Mucosa of descending colon (tissue), 3 donors: Measurements from ENCODE around the gene DNAH2. TPM values are rescaled to one million over a fixed set of nuclear protein-coding genes. Genes with fewer than 3 reads are reported as not detected.

Experiments
- ATAC-seq: fragments of 200-7000 bp; cut with Tn5 transposase; one replicate; pipeline ENCODE4 v1.9.1; 2020; ENCODE audit warnings: mild to moderate bottlenecking, moderate library complexity
- DNase-seq, 3 donors: peaks; one replicate each; pipeline ENCODE4 v3.0.0-alpha.2; 2020
- H3K36me3 ChIP-seq: fragments of 200-600 bp; one replicate; pipeline ENCODE4 v1.8.0; 2021; ENCODE audit warnings: low read depth, mild to moderate bottlenecking
- H3K4me1 ChIP-seq: fragments of 200-600 bp; one replicate; pipeline ENCODE4 v1.8.0; 2021; ENCODE audit warnings: low read depth, mild to moderate bottlenecking
- H3K4me3 ChIP-seq: fragments of 200-600 bp; one replicate; pipeline ENCODE4 v1.8.0; 2021; ENCODE audit warnings: mild to moderate bottlenecking
- H3K9me3 ChIP-seq: fragments of 200-600 bp; one replicate; pipeline ENCODE4 v1.8.0; 2021; ENCODE audit warnings: mild to moderate bottlenecking
- intact Hi-C, 2 donors: fragments of 100-400 bp; cut with DNase I in 1 of 2; cut with micrococcal nuclease in 1 of 2; formaldehyde crosslinking; loops; one replicate each; pipeline versions ENCODE4 v1.11.0 to v1.11.1; 2022; cut with DNase I, micrococcal nuclease
- total RNA-seq, 3 donors: library from RNA; stranded (reverse); fragmentation: NEBNext Ultra II Directional in 2 of 3; extraction: Animal tissue kit (Norgen Biotek cat#: 25700) in 2 of 3; gene quantifications; one replicate each; pipeline versions ENCODE4 v1.2.1 to v1.2.4, GENCODE V29; 2021 to 2023
- TF ChIP-seq, protein P1 (sequence below): fragments of 200-600 bp; IDR thresholded peaks from one replicate; pipeline ENCODE4 v1.8.0; 2022; ENCODE audit warnings: antibody characterized with exemption, mild to moderate bottlenecking
- donor health status: DM: no; HTN: no; CAD: no; lungs with moderate emphysema.
- donor health status: DM: no; HTN: no; CAD: no.
- donor health status: DM: no; HTN: yes; CAD: no.

DNAH2 gene
- total RNA-seq, 3 donors from 2014 or later = 0.19 to 0.70 (median 0.29) TPM

DNA sequence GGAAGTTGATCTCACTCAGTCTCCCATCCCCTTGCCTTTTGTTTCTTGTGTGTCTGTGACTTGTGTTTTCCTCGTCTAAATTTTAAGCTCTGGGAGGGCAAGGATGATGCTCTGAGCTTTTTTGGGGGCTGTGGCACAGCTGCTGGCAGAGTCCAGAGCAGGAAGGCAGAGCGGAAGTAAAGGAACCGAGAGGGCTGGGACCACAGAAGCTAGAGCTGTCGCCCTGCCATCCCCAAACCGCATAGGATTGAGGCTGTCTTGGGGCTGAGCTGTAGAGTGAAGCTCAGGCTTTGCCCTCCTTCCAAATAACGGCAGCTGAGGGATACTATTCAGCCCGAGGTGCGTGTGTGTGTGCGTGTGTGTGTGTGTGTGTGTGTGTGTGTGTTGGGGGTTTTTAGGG is 3.8 kb upstream of the DNAH2 start:
- TF ChIP-seq, protein P1, sequence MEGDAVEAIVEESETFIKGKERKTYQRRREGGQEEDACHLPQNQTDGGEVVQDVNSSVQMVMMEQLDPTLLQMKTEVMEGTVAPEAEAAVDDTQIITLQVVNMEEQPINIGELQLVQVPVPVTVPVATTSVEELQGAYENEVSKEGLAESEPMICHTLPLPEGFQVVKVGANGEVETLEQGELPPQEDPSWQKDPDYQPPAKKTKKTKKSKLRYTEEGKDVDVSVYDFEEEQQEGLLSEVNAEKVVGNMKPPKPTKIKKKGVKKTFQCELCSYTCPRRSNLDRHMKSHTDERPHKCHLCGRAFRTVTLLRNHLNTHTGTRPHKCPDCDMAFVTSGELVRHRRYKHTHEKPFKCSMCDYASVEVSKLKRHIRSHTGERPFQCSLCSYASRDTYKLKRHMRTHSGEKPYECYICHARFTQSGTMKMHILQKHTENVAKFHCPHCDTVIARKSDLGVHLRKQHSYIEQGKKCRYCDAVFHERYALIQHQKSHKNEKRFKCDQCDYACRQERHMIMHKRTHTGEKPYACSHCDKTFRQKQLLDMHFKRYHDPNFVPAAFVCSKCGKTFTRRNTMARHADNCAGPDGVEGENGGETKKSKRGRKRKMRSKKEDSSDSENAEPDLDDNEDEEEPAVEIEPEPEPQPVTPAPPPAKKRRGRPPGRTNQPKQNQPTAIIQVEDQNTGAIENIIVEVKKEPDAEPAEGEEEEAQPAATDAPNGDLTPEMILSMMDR = no peak
- no peak for DNase-seq
- no peak for ATAC-seq
- Histone ChIP-seq H3K4me1 (peaks cover 14% of the 10 kb centered on the region), H3K9me3 (no peaks in the 10 kb centered on the region), H3K36me3 (no peaks in the 10 kb centered on the region), H3K4me3 (no peak overlapping the region)
- intact Hi-C loops = no loop called here

DNA sequence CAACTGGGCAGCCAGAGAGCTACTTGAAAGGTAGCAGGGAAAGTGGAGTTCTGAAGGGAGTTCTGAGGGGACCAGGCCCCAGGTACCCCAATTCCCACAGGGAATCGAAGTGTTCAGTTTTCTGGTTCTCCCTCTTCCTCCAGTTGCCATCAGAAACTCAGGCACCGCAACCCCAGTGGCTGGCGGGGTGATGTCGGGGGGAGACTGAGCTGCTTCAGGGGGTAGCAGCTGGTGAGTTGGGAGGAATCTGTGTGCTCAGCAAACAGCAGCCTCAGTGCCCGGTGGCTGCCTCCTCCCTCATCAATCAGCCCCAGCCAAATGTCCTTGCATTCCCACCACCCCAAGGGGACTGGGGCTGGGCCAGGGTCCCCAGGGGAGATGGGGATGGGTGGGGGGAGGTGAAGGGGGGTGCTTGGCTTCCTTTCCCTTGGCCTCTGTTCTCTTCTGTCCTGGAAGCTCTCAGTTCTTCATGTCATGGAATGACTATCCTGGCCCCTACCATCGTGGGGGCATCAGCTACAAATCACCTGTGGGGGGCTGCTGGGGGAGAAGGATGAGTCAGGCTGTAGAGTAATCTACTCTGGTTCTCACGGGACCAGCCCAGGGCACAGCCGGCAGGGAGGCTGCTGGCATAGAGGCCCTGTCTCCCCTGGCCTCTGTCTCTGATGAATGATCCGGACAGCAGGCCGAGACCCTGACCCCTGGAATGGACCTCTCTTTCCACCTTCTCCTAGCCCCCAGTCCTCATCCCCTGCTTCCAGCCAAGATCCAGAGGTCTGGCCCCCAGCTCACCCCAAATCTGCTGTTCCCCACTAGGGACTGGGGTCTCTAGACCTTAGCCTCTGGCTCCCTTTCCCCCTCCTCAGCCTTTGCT is 2.6 kb upstream of the DNAH2 start:
- no peaks in the 10 kb centered on the region for H3K36me3 ChIP-seq
- TF ChIP-seq, protein P1 = no peak
- no peak for ATAC-seq
- H3K9me3 ChIP-seq = no peaks in the 10 kb centered on the region
- no peak overlapping the region for H3K4me3 ChIP-seq
- DNase-seq = no peak
- intact Hi-C loops = no loop called here
- H3K4me1 ChIP-seq = peaks cover 14% of the 10 kb centered on the region

DNA sequence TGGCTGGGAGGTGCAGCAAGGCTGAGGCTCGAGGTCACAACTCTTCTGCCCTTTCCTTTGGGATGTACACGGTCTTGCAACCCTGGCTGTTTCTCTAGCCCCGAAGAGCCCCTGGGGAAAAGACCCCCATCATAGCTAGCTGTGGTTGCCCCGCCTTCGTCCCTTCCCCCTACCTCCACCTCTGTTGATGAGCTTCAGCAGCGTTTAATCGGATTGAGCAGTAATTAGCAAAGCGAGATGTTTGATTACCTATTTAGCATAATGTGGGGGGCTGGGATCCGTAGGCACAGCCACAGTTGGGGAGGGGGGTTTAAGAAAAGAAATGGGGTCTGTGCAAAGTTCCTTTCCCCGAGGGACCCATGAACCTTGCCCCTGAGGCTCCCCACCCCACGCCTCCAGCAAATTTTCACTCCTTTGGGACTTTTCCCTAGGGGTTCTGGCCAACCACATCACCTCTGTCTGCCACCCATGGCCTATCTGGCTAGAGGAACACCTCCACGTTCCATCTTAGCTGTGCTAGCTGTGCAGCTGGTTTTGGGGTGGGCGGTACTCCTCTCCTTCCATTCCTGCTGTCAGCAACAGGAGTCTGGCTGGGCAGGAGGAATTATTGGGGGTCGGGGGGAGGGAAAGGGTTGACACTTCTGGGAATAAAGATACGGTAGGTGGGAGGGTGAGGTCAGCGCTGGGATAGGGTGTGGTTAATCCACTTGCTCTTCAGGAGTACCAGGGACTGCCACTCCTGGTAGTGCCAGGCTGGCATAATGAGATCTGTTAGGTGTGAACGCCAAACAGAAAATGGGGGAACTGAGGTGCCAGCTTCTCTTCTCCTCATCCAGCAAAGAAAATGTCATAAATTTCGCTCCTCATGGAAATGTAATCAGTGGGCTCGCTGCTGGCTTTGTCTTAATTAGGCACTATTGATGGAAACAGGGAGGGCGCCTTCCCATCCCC is 1.3 kb upstream of the DNAH2 start:
- Histone ChIP-seq H3K9me3 (no peaks in the 10 kb centered on the region), H3K4me3 (no peak overlapping the region), H3K4me1 (peaks cover 14% of the 10 kb centered on the region), H3K36me3 (no peaks in the 10 kb centered on the region)
- intact Hi-C loops = no loop called here
- no peak for ATAC-seq
- TF ChIP-seq, protein P1 = no peak
- no peak for DNase-seq

DNA sequence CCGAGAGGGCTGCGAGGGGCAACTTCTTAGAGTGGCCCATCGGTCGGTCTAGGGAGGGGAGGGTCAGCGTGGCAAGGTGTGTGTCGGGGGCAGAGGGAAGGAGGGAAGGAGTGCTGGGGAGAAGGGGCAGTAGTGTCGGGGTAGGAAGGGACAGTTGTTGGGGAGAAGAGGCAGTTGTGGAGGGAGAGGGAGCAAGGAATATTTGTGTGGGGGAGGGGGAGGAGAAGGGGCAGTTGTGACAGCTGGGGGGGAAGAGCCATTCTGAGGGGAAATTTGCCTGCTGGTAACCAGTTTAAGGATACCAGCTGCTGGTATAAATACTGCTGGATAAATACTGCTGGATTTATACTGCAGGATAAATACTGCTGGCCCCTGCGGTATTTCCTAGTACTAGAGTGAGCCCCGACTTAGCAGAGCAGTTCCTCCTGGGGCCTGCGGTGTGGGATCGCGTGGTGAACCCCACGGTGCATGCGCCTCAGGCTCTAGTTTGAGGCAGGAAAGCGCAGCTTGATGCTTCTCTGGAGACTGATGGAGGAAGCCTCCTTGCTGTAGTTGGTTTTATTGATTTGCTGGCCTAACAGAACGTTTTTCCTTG is 309 bp downstream of the DNAH2 start:
- peak in 1 of 3 donors; percentile 35 for DNase-seq
- intact Hi-C loops = no loop called here

DNA sequence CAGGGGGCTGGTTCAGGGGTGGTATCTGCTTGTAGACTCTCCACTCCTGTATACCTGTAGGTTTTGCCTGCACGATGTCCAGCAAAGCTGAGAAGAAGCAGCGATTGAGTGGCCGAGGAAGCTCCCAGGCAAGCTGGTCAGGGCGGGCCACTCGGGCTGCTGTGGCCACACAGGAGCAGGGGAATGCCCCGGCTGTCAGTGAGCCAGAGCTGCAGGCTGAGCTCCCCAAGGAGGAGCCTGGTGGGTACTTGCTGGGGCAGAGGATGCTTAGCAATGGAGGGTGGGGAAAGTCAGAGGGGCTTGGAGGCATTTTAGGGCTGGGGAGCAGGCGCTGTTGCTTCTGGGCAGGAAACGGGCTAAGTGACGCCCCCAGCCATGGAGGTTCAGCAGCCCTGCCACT is 2.1 kb downstream of the DNAH2 start:
- peaks cover 14% of the 10 kb centered on the region for H3K4me1 ChIP-seq
- no peak for ATAC-seq
- H3K36me3 ChIP-seq = no peaks in the 10 kb centered on the region
- no peak overlapping the region for H3K4me3 ChIP-seq
- intact Hi-C loops = no loop called here
- DNase-seq = no peak
- H3K9me3 ChIP-seq = no peaks in the 10 kb centered on the region
- TF ChIP-seq, protein P1 = no peak

More for the DNA sequence above, 309 bp downstream of the DNAH2 start:
- Histone ChIP-seq H3K36me3 (no peaks in the 10 kb centered on the region), H3K9me3 (no peaks in the 10 kb centered on the region), H3K4me1 (peaks cover 14% of the 10 kb centered on the region), H3K4me3 (no peak overlapping the region)
- peak; percentile 23 for ATAC-seq
- TF ChIP-seq, protein P1 = no peak
